Measurements from ENCODE around the gene XPO6.

DNA sequence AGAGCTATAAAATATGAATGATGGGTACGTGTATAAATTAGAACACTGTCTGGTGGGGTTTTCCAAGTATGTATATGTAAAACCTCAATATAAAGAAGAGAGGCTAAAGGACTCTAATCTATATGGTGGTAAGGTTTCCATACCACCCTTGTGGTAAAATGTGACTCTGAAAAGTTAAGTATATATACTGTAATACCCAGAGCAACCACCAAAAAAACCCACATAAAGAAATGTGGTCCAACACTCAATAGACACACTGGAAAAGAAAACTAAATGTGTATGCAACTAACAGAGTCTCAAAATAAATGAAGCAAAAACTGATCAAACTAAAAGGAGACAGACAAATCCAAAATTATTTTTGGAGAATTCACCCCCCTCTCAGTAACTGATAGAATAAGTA is 72.2 kb downstream of the XPO6 start:
- TF ChIP-seq CTCF (IDR thresholded peaks at IDR 0.05) (no peak), TCF7L2 (IDR thresholded peaks at IDR 0.05; ENCODE audit: low read depth, low read length) (no peak), POLR2AphosphoS5 (IDR thresholded peaks at IDR 0.05; ENCODE audit: low read depth, low read length) (no peak)
- TF ChIP-seq, protein P1, sequence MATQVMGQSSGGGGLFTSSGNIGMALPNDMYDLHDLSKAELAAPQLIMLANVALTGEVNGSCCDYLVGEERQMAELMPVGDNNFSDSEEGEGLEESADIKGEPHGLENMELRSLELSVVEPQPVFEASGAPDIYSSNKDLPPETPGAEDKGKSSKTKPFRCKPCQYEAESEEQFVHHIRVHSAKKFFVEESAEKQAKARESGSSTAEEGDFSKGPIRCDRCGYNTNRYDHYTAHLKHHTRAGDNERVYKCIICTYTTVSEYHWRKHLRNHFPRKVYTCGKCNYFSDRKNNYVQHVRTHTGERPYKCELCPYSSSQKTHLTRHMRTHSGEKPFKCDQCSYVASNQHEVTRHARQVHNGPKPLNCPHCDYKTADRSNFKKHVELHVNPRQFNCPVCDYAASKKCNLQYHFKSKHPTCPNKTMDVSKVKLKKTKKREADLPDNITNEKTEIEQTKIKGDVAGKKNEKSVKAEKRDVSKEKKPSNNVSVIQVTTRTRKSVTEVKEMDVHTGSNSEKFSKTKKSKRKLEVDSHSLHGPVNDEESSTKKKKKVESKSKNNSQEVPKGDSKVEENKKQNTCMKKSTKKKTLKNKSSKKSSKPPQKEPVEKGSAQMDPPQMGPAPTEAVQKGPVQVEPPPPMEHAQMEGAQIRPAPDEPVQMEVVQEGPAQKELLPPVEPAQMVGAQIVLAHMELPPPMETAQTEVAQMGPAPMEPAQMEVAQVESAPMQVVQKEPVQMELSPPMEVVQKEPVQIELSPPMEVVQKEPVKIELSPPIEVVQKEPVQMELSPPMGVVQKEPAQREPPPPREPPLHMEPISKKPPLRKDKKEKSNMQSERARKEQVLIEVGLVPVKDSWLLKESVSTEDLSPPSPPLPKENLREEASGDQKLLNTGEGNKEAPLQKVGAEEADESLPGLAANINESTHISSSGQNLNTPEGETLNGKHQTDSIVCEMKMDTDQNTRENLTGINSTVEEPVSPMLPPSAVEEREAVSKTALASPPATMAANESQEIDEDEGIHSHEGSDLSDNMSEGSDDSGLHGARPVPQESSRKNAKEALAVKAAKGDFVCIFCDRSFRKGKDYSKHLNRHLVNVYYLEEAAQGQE (IDR thresholded peaks at IDR 0.05; ENCODE audit: insufficient read depth in 1 of 2, low read depth in 2 of 2, low read length in 1 of 2), result no peak

Measured in Panc1 (cell line).